IPS DF 6.9 (cell line): ENCODE data around the gene DAP3.
"Not testable (repeated sequence)": the region's sequence is repeated elsewhere in the genome, so short reads cannot be mapped to it uniquely, and the experiment has no call there.

Source experiments
- DNase-seq: peaks from one replicate; pipeline ENCODE4 v3.0.0-alpha.2; 2013; ENCODE audit warnings: low read depth, low spot score
- H3K27ac ChIP-seq: one replicate; pipeline ENCODE4 v1.5.1; 2013; ENCODE audit warnings: low read length, control low read depth
- H3K27me3 ChIP-seq: 2 replicates; pipeline ENCODE4 v1.6.1; 2013; ENCODE audit warnings: mild to moderate bottlenecking, low read length; ENCODE audit not compliant: control insufficient read depth, insufficient read depth
- H3K36me3 ChIP-seq: 2 replicates; pipeline ENCODE4 v1.6.1; 2013; ENCODE audit warnings: low read length; ENCODE audit not compliant: control insufficient read depth, insufficient read depth
- H3K4me1 ChIP-seq: 2 replicates; pipeline ENCODE4 v1.6.1; 2013; ENCODE audit warnings: low read length; ENCODE audit not compliant: control insufficient read depth, insufficient read depth
- H3K4me3 ChIP-seq: 2 replicates; pipeline ENCODE4 v1.5.1; 2013; ENCODE audit warnings: mild to moderate bottlenecking, low read length
- H3K9me3 ChIP-seq: 2 replicates; pipeline ENCODE4 v1.6.1; 2013; ENCODE audit warnings: low read length, inconsistent platforms; ENCODE audit not compliant: control insufficient read depth, insufficient read depth
- WGBS: extraction: QIAGEN DNeasy Blood & Tissue Kit; methylation state at CpG from one replicate; pipeline ENCODE4 v1.1.7; 2013; ENCODE audit warnings: mixed read lengths, missing lambda C conversion rate; ENCODE audit not compliant: insufficient read length, insufficient coverage; 5-methylcytosine and 5-hydroxymethylcytosine counted together

The DAP3 gene

GRCh38 chr1:155698382-155699038 lies 9.6 kb downstream of the DAP3 start:
- Histone ChIP-seq H3K4me1 (peaks cover 1% of the 10 kb centered on the region), H3K27me3 (no peaks in the 10 kb centered on the region), H3K36me3 (no peaks in the 10 kb centered on the region), H3K9me3 (no peaks in the 10 kb centered on the region; the same call in 1 of the 2 replicates), H3K27ac (no peak overlapping the region), H3K4me3 (no peak overlapping the region)
- DNase-seq: no peak
- WGBS: no CpG with 5 or more reads among the region's 13 CpGs

- not testable (repeated sequence) for DNase-seq, H3K27me3 ChIP-seq, H3K4me3 ChIP-seq, H3K36me3 ChIP-seq, H3K9me3 ChIP-seq, H3K4me1 ChIP-seq, H3K27ac ChIP-seq
- WGBS: no CpG with 5 or more reads among the region's 4 CpGs
Measured at GRCh38 chr1:155699062-155699461, 10.2 kb downstream of the DAP3 start.

- H3K4me3 ChIP-seq, H3K36me3 ChIP-seq, H3K27ac ChIP-seq, H3K4me1 ChIP-seq, DNase-seq, H3K9me3 ChIP-seq, H3K27me3 ChIP-seq: not testable (repeated sequence)
- no CpG with 5 or more reads among the region's 2 CpGs for WGBS
Measured at GRCh38 chr1:155701675-155702074, 12.8 kb downstream of the DAP3 start.

- Histone ChIP-seq H3K4me3 (no peak overlapping the region), H3K4me1 (no peaks in the 10 kb centered on the region), H3K27me3 (no peaks in the 10 kb centered on the region), H3K9me3 (no peaks in the 10 kb centered on the region), H3K27ac (no peak overlapping the region), H3K36me3 (no peaks in the 10 kb centered on the region)
- DNase-seq: no peak
- WGBS: no CpG with 5 or more reads among the region's 6 CpGs
Measured at GRCh38 chr1:155703216-155703615, 14.3 kb downstream of the DAP3 start.

- not testable (repeated sequence) for H3K36me3 ChIP-seq, H3K4me3 ChIP-seq, H3K27me3 ChIP-seq, DNase-seq, H3K4me1 ChIP-seq, H3K9me3 ChIP-seq, H3K27ac ChIP-seq
- no CpG with 5 or more reads among the region's 5 CpGs for WGBS
Measured at GRCh38 chr1:155704414-155704813, 15.5 kb downstream of the DAP3 start.

- no peaks in the 10 kb centered on the region for H3K27me3 ChIP-seq
- no CpG with 5 or more reads among the region's 5 CpGs for WGBS
- H3K27ac ChIP-seq: no peak overlapping the region
- DNase-seq: no peak
- no peaks in the 10 kb centered on the region for H3K4me1 ChIP-seq
- no peaks in the 10 kb centered on the region for H3K9me3 ChIP-seq
- H3K36me3 ChIP-seq: no peaks in the 10 kb centered on the region
- H3K4me3 ChIP-seq: no peak overlapping the region
Measured at GRCh38 chr1:155706139-155706538, 17.2 kb downstream of the DAP3 start.

- H3K27me3 ChIP-seq: no peaks in the 10 kb centered on the region
- DNase-seq: no peak
- H3K27ac ChIP-seq: no peak overlapping the region
- no peaks in the 10 kb centered on the region for H3K4me1 ChIP-seq
- H3K9me3 ChIP-seq: no peaks in the 10 kb centered on the region
- no CpG with 5 or more reads among the region's 3 CpGs for WGBS
- H3K36me3 ChIP-seq: 0 out of 2 replicates have a peak, but pooled peaks cover 4% of the 10 kb centered on the region
- H3K4me3 ChIP-seq: no peak overlapping the region
Measured at GRCh38 chr1:155709391-155709790, 20.5 kb downstream of the DAP3 start.

GRCh38 chr1:155711457-155711856 lies 22.6 kb downstream of the DAP3 start:
- no CpG with 5 or more reads among the region's 3 CpGs for WGBS
- H3K36me3 ChIP-seq, H3K4me1 ChIP-seq, H3K9me3 ChIP-seq, H3K27me3 ChIP-seq, H3K27ac ChIP-seq, H3K4me3 ChIP-seq, DNase-seq: not testable (repeated sequence)

GRCh38 chr1:155712636-155713035 lies 23.7 kb downstream of the DAP3 start:
- H3K9me3 ChIP-seq, DNase-seq, H3K4me1 ChIP-seq, H3K27me3 ChIP-seq, H3K36me3 ChIP-seq, H3K27ac ChIP-seq, H3K4me3 ChIP-seq: not testable (repeated sequence)
- no CpG with 5 or more reads among the region's 3 CpGs for WGBS

- DNase-seq: no peak
- no peaks in the 10 kb centered on the region for H3K27me3 ChIP-seq
- H3K4me1 ChIP-seq: no peaks in the 10 kb centered on the region
- H3K9me3 ChIP-seq: no peaks in the 10 kb centered on the region
- no CpG with 5 or more reads among the region's 2 CpGs for WGBS
- peaks cover 4% of the 10 kb centered on the region; the same call in 1 of the 2 replicates for H3K36me3 ChIP-seq
- no peak overlapping the region for H3K27ac ChIP-seq
- no peak overlapping the region for H3K4me3 ChIP-seq
Measured at GRCh38 chr1:155713075-155713474, 24.2 kb downstream of the DAP3 start.

GRCh38 chr1:155715056-155715455 lies 26.2 kb downstream of the DAP3 start:
- not testable (repeated sequence) for H3K27me3 ChIP-seq, H3K4me3 ChIP-seq, DNase-seq, H3K27ac ChIP-seq, H3K4me1 ChIP-seq, H3K36me3 ChIP-seq, H3K9me3 ChIP-seq
- WGBS: no CpG with 5 or more reads among the region's 3 CpGs
